A673 (cell line): ENCODE data around the gene ANKMY1. TPM values are rescaled to one million over a fixed set of nuclear protein-coding genes. Genes with fewer than 3 reads are reported as not detected.

Source experiments
- BruUV-seq: library from RNA; stranded (reverse); fragments of 400-500 nt; replicated peaks from 2 replicates; lab custom pipeline; 2021; lab: Mats Ljungman, UMichigan
- CTCF ChIA-PET: fragments of 300-600 bp; sonication (Branson Sonifier 250); formaldehyde crosslinking; loops from one replicate; lab custom pipeline; 2022; ENCODE audit warnings: antibody characterized with exemption; lab: Charles Lee
- POLR2A ChIA-PET: fragments of 300-600 bp; sonication (Branson Sonifier 250); formaldehyde crosslinking; loops from one replicate; lab custom pipeline; 2022; ENCODE audit warnings: antibody characterized with exemption; ENCODE audit not compliant: low non-redundant PET; lab: Charles Lee
- DNase-seq: peaks from one replicate; pipeline ENCODE4 v3.0.0-alpha.2; 2015; ENCODE audit warnings: low spot score
- H3K27ac ChIP-seq: fragments of 200-600 bp; sonication (generic); 2 replicates; pipeline ENCODE4 v1.5.1; 2016; ENCODE audit warnings: mixed run types, low read depth, mild to moderate bottlenecking, mixed read lengths, antibody characterized with exemption, low read length; ENCODE audit not compliant: poor library complexity, severe bottlenecking
- H3K27me3 ChIP-seq: fragments of 200-600 bp; sonication (generic); replicated peaks from 2 replicates; pipeline ENCODE4 v1.6.1; 2017; ENCODE audit warnings: mixed run types, low read depth, mild to moderate bottlenecking, mixed read lengths, antibody characterized with exemption, low read length; ENCODE audit not compliant: insufficient read depth, poor library complexity
- H3K36me3 ChIP-seq: fragments of 200-600 bp; sonication (generic); 2 replicates; pipeline ENCODE4 v1.6.1; 2016; ENCODE audit warnings: mixed run types, mild to moderate bottlenecking, mixed read lengths, antibody characterized with exemption, low read length; ENCODE audit not compliant: insufficient read depth, poor library complexity, severe bottlenecking
- H3K4me1 ChIP-seq: fragments of 200-600 bp; sonication (generic); 2 replicates; pipeline ENCODE4 v1.6.1; 2017; ENCODE audit warnings: mixed run types, mild to moderate bottlenecking, mixed read lengths, antibody characterized with exemption, low read length; ENCODE audit not compliant: insufficient read depth, poor library complexity, severe bottlenecking
- H3K4me3 ChIP-seq: fragments of 200-600 bp; sonication (generic); 2 replicates; pipeline ENCODE4 v1.5.1; 2016; ENCODE audit warnings: low read depth, mixed run types, mild to moderate bottlenecking, mixed read lengths, low read length; ENCODE audit not compliant: poor library complexity, severe bottlenecking
- H3K9me3 ChIP-seq: fragments of 200-600 bp; sonication (generic); 2 replicates; pipeline ENCODE4 v1.6.1; 2016; ENCODE audit warnings: mixed run types, low read depth, mild to moderate bottlenecking, mixed read lengths, antibody characterized with exemption, low read length; ENCODE audit not compliant: poor library complexity, severe bottlenecking
- EZH2 ChIP-seq: fragments of 200-600 bp; sonication (generic); IDR thresholded peaks from 2 replicates; pipeline ENCODE4 v1.6.1; 2017; ENCODE audit warnings: borderline replicate concordance, low read depth, mild to moderate bottlenecking, mixed read lengths, antibody characterized with exemption, low read length; ENCODE audit not compliant: poor library complexity, severe bottlenecking
- intact Hi-C: fragments of 100-400 bp; cut with micrococcal nuclease; formaldehyde crosslinking; loops from one replicate; pipeline ENCODE4 v1.10.0; 2022; ENCODE audit not compliant: unreplicated experiment
- total RNA-seq: library from RNA; stranded (reverse); gene quantifications from 2 replicates; pipeline ENCODE4 v1.2.3, GENCODE V29; 2021
- TF ChIP-seq, protein P1 (sequence below): fragments of 300-800, 200-600 bp; sonication (generic); conservative IDR thresholded peaks from 2 replicates; pipeline ENCODE4 v1.5.1; 2017; ENCODE audit warnings: low read depth, mild to moderate bottlenecking, antibody characterized with exemption, low read length, moderate library complexity, mixed read lengths

Gene ANKMY1
- total RNA-seq, 1 experiment from 2014 or later = 21.8 TPM

DNA sequence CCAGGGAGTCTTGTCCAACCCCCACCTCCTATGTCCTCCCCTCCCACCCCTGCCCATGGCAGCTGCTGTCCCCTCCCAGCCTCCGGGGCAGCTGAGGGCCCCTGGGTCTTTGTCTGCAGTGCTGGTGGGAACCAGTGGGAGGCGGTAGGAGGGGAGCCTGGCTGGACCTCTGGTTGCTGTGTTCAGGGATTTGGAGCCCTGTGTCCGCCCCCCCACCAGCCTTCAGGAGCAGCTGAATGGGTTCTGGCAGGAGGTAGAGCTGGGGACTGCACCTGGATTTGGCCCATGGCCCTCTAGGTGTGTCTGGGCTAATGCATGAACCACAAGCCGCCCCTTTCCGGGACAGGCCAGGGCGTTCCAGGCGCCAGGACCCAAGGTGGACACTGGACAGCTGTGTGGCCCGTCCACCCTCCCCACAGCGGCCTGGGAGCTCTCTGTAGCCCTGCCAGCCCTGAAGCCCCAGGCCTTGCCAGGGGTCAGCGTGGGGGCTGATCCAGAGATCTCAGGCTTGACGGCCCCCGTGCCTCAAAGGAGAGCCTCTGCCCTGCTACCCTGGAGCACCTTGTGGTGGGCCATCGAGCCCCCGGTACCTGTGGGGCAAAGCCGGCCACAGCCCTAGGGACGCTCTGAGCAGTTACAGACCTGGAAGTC is 96.9 kb downstream of the ANKMY1 start:
- no TSS peak for BruUV-seq
- CTCF ChIA-PET = interaction anchor here (0.7 kb wide), 1 partner anchor 291 kb away, joined by 3 read pairs; no protein-coding TSS in a partner anchor
- Histone ChIP-seq H3K9me3 (no peaks in the 10 kb centered on the region), H3K27ac (no peak overlapping the region), H3K36me3 (no peaks in the 10 kb centered on the region), H3K27me3 (no peaks in the 10 kb centered on the region), H3K4me1 (no peaks in the 10 kb centered on the region), H3K4me3 (no peak overlapping the region)
- intact Hi-C loops = no loop called here
- no peak for TF ChIP-seq EZH2
- TF ChIP-seq, protein P1, sequence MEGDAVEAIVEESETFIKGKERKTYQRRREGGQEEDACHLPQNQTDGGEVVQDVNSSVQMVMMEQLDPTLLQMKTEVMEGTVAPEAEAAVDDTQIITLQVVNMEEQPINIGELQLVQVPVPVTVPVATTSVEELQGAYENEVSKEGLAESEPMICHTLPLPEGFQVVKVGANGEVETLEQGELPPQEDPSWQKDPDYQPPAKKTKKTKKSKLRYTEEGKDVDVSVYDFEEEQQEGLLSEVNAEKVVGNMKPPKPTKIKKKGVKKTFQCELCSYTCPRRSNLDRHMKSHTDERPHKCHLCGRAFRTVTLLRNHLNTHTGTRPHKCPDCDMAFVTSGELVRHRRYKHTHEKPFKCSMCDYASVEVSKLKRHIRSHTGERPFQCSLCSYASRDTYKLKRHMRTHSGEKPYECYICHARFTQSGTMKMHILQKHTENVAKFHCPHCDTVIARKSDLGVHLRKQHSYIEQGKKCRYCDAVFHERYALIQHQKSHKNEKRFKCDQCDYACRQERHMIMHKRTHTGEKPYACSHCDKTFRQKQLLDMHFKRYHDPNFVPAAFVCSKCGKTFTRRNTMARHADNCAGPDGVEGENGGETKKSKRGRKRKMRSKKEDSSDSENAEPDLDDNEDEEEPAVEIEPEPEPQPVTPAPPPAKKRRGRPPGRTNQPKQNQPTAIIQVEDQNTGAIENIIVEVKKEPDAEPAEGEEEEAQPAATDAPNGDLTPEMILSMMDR = peak; percentile 37; the same call in 1 of the 2 replicates
- DNase-seq = no peak
- POLR2A ChIA-PET = no interaction called here

DNA sequence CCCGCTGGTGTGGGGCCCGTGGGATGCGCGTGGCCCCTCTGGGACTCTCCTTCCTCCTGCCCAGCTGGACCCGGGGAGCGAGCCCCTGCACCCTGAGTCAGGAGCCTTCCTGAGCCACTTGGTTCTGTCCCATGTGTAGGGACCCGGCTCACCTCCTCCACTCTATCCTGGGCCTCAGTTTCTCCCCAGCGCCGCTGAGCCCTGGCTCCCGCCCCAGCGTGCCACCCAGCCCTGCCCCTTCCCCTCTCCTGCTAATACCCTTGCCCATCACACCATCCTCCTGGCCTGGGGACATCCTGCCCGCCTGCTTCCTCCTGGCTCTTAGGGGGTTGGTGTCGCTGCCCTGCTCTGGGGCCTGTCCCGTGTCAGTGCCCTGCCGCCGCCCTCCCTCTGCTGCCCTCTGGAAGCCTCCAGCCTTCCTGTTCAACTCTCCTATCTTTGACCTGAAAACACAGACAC is 97.5 kb downstream of the ANKMY1 start:
- BruUV-seq = no TSS peak
- Histone ChIP-seq H3K36me3 (no peaks in the 10 kb centered on the region), H3K4me3 (no peak overlapping the region), H3K9me3 (no peaks in the 10 kb centered on the region), H3K4me1 (no peaks in the 10 kb centered on the region), H3K27me3 (no peaks in the 10 kb centered on the region), H3K27ac (no peak overlapping the region)
- TF ChIP-seq, protein P1 = no peak
- no peak for TF ChIP-seq EZH2
- CTCF ChIA-PET = no interaction called here
- intact Hi-C loops = no loop called here
- DNase-seq = no peak
- POLR2A ChIA-PET = no interaction called here

DNA sequence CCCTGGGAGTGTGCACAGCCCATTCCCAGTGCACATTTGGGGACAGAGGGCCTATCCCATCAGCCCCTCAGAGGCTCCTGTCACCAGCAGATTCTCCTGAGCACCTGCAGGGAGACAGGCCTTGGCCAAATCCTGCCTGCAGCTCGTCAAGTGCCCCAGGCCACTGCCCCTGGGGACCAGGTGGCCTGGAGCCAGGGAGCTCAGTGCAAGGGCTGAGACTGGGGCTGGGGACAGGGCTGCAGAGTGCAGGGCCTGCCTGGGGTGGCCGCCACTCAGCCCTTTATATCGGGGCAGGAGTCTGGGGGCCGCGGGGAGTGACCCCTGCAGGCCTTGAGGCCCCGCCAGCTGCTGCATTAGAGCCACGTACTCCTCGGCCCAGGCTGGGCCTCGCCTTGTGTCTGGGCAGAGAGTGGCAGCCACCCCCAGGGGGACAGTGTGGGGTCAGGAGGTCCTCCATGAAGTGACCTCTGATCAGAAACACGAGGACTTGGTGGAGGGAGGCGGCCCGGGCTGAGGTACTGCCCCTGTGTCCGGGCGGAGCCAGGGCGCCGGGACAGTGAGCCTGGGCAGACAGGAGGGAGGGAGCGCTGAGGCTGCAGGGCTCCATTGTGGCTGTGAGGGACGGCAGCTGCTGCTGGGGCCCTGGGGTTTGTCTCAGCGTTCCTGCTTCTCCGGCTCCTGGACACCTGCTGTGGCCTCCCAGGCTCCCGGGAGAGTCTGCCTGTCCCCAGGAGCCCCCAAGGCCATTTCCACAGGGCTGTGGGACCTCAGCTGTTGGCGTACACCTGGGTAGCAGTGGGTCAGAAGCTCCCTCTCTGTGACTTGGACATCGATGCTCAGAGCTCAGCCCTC is 98.2 kb downstream of the ANKMY1 start:
- no peak for TF ChIP-seq EZH2
- TF ChIP-seq, protein P1 = no peak
- BruUV-seq = no TSS peak
- intact Hi-C loops = no loop called here
- no peak for DNase-seq
- Histone ChIP-seq H3K9me3 (no peaks in the 10 kb centered on the region), H3K4me1 (no peaks in the 10 kb centered on the region), H3K4me3 (no peak overlapping the region), H3K27ac (no peak overlapping the region), H3K36me3 (no peaks in the 10 kb centered on the region), H3K27me3 (no peaks in the 10 kb centered on the region)
- CTCF ChIA-PET = no interaction called here
- POLR2A ChIA-PET = no interaction called here
